ENCODE measurements around the gene WBP2NL. TPM values are rescaled to one million over a fixed set of nuclear protein-coding genes. Genes with fewer than 3 reads are reported as not detected.

Gene WBP2NL
- total and polyA plus RNA-seq, 2 of the 8 experiments (the other 6 are each of a cell fraction or from before 2014, with no cell fraction given): not detected

- Histone ChIP-seq H4K20me1 (replicated peaks in 1 of 2; ENCODE audit: control insufficient read depth in 1 of 2, insufficient read depth in 2 of 2, low read length in 2 of 2) (peaks cover 0 to 2% of the 10 kb centered on the region in 2 experiments), H3K23ac (ENCODE audit: insufficient read length) (no peak overlapping the region), H3K56ac (replicated peaks; ENCODE audit: insufficient read length, low read depth, low read length) (no peak overlapping the region), H3K14ac (ENCODE audit: insufficient read length) (no peak overlapping the region), H2BK15ac (ENCODE audit: low read length) (no peak overlapping the region), H3K36me3 (ENCODE audit: control insufficient read depth in 2 of 4, insufficient read depth in 4 of 4, low read length in 3 of 4) (no peaks in the 10 kb centered on the region), H4K5ac (ENCODE audit: insufficient read length, low read depth, low read length) (no peak overlapping the region), H3K9me3 (ENCODE audit: insufficient read depth in 2 of 2, low read depth in 1 of 2, low read length in 1 of 2) (no peaks in the 10 kb centered on the region), H4K8ac (ENCODE audit: extremely low read depth, insufficient read depth, low read length) (no peak overlapping the region), H3K23me2 (ENCODE audit: low read depth, low read length) (peaks cover 3% of the 10 kb centered on the region; the same call in 1 of the 2 replicates), H3K4me3 (ENCODE audit: extremely low read depth in 1 of 4, insufficient read depth in 2 of 4, low read depth in 3 of 4, low read length in 4 of 4) (no peak overlapping the region), H3K4me2 (ENCODE audit: insufficient read depth in 1 of 2, low read depth in 2 of 2, low read length in 2 of 2) (no peak overlapping the region), H3K4ac (replicated peaks; ENCODE audit: insufficient read length, low read depth, low read length) (no peak overlapping the region), H3K79me2 (ENCODE audit: control insufficient read depth in 1 of 2, insufficient read depth in 2 of 2, low read length in 2 of 2) (no peaks in the 10 kb centered on the region), H4K91ac (replicated peaks; ENCODE audit: insufficient read length, low read length) (no peak overlapping the region), H2BK120ac (replicated peaks; ENCODE audit: low read depth, low read length) (no peak overlapping the region), H3K4me1 (replicated peaks in 1 of 4; ENCODE audit: control insufficient read depth in 3 of 4, insufficient read depth in 4 of 4, low read length in 3 of 4) (peaks cover 0 to 16% (median 3%) of the 10 kb centered on the region in 4 experiments; a peak in 6 of 7 replicates), H2BK20ac (ENCODE audit: low read length) (no peak overlapping the region), H2AFZ (ENCODE audit: low read length) (no peak overlapping the region), H3K9ac (replicated peaks in 1 of 4; ENCODE audit: extremely low read depth in 1 of 4, low read depth in 3 of 4, low read length in 3 of 4) (no peak overlapping the region), H2BK5ac (ENCODE audit: low read depth, low read length) (no peak overlapping the region), H3K27ac (ENCODE audit: low read depth, low read length) (no peak overlapping the region), H3K27me3 (replicated peaks in 1 of 4; ENCODE audit: control insufficient read depth in 3 of 4, extremely low read depth in 1 of 4, insufficient read depth in 3 of 4, low read length in 3 of 4) (peaks cover 10 to 24% (median 19%) of the 10 kb centered on the region in 4 experiments), H3K79me1 (ENCODE audit: low read depth, low read length) (no peaks in the 10 kb centered on the region; the same call in 1 of the 2 replicates), H2AK5ac (ENCODE audit: low read depth, low read length) (no peak overlapping the region), H3K18ac (ENCODE audit: extremely low read depth, low read length) (no peak overlapping the region), H2BK12ac (ENCODE audit: low read depth, low read length) (no peak overlapping the region)
- ChIA-PET CTCF (ENCODE audit: partially characterized antibody) (interaction anchor here (1.0 to 10.8 kb wide), 5 partner anchors 13 to 148 kb away, joined by 3 to 116 read pairs (median 7); no protein-coding TSS in a partner anchor), POLR2A (ENCODE audit: partially characterized antibody) (interaction anchor here (3.8 kb wide), 1 partner anchor 119 kb away, joined by 13 read pairs; the partner anchor contains the start of gene NDUFA6)
- 84% methylated on average over 11 of the region's 11 CpGs; no CpG with 5 or more reads in 1 of the 2 experiments for WGBS, 2 experiments (ENCODE audit: extremely low coverage in 1 of 2, insufficient coverage in 1 of 2, insufficient read length in 1 of 2, insufficient replicate concordance in 2 of 2, low coverage in 1 of 2, low lambda C conversion rate in 2 of 2, missing lambda C conversion rate in 1 of 2)
- FAIRE-seq (no peak), DNase-seq (ENCODE audit: low read depth in 1 of 2, low spot score in 2 of 2) (no peak)
- no peak for TF ChIP-seq POLR2A (IDR thresholded peaks at IDR 0.05; ENCODE audit: control extremely low read depth in 1 of 2, low read depth in 2 of 2, low read length in 2 of 2)
- no peak for TF ChIP-seq MAFK (IDR thresholded peaks at IDR 0.05; ENCODE audit: low read depth, low read length)
- no peak for TF ChIP-seq KDM5A (IDR thresholded peaks at IDR 0.05; ENCODE audit: low read length)
These were observed 27.2 kb upstream of the WBP2NL start for GRCh38 chr22:41971431-41971830.

All from H1 (cell line).